GM13977 (cell line): ENCODE results near the gene PRDM5.

Experiments used
- DNase-seq: peaks from one replicate; pipeline ENCODE4 v3.0.0; 2012; ENCODE audit warnings: low spot score
- CTCF ChIP-seq: IDR thresholded peaks from 2 replicates; pipeline ENCODE4 v1.5.1; 2012; ENCODE audit warnings: mild to moderate bottlenecking, control low read depth; ENCODE audit not compliant: insufficient read depth; ENCODE audit errors: extremely low read depth, missing control alignments
- in situ Hi-C: fragments of 300-500 bp; cut with MboI; formaldehyde crosslinking; loops from one replicate; pipeline ENCODE4 v1.12.0; 2022; ENCODE audit warnings: low sequenced_read_pairs, low pct_unique_long_range_greater_than_20kb, mixed read lengths, inconsistent platforms; ENCODE audit not compliant: unreplicated experiment

The PRDM5 gene

GRCh38 chr4:120856294-120856693 lies 66.2 kb downstream of the PRDM5 start:
- no peak for TF ChIP-seq CTCF
- in situ Hi-C loops, result no loop called here
- no peak for DNase-seq

GRCh38 chr4:120855307-120856001 lies 67.1 kb downstream of the PRDM5 start:
- TF ChIP-seq CTCF, result no peak

GRCh38 chr4:120853161-120853935 lies 69.2 kb downstream of the PRDM5 start:
- no peak for DNase-seq
- in situ Hi-C loops, result no loop called here
- no peak for TF ChIP-seq CTCF

More at GRCh38 chr4:120855307-120856001, 67.1 kb downstream of the PRDM5 start:
- in situ Hi-C loops, result no loop called here
- peak; percentile 14 for DNase-seq

GRCh38 chr4:120850018-120850599 lies 72.4 kb downstream of the PRDM5 start:
- in situ Hi-C loops, result no loop called here
- no peak for DNase-seq
- TF ChIP-seq CTCF, result no peak

- no peak for DNase-seq
- no peak for TF ChIP-seq CTCF
- in situ Hi-C loops, result no loop called here
Measured at GRCh38 chr4:120847019-120847582, 75.4 kb downstream of the PRDM5 start.

GRCh38 chr4:120844528-120844921 lies 78.0 kb downstream of the PRDM5 start:
- no peak for DNase-seq
- no peak for TF ChIP-seq CTCF
- in situ Hi-C loops, result no loop called here
